Measurements from ENCODE around the gene ATRNL1. TPM values are rescaled to one million over a fixed set of nuclear protein-coding genes. Genes with fewer than 3 reads are reported as not detected.

Gene ATRNL1
- total RNA-seq, 4 donors from 2014 or later: 137 to 431 (median 202) TPM

- TF ChIP-seq POLR2A (IDR thresholded peaks at IDR 0.05) (no peak), CTCF (IDR thresholded peaks at IDR 0.05) (no peak)
- Histone ChIP-seq H3K27me3 (no peaks in the 10 kb centered on the region), H3K36me3 (no peaks in the 10 kb centered on the region), H3K27ac (no peak overlapping the region), H3K4me3 (no peak overlapping the region), H3K4me1 (no peaks in the 10 kb centered on the region), H3K9me3 (no peaks in the 10 kb centered on the region)
- no peak for DNase-seq
- intact Hi-C loops (cut with DNase I; ENCODE audit: low total_unique reads): no loop called here
These were observed 363.6 kb downstream of the ATRNL1 start for GRCh38 chr10:115456812-115457211.

- H3K36me3 ChIP-seq: no peaks in the 10 kb centered on the region
- intact Hi-C loops (cut with DNase I; ENCODE audit: low total_unique reads): no loop called here
- no peak for DNase-seq
- H3K4me1 ChIP-seq: no peaks in the 10 kb centered on the region
- H3K27me3 ChIP-seq: no peaks in the 10 kb centered on the region
- H3K4me3 ChIP-seq: no peak overlapping the region
- H3K27ac ChIP-seq: no peak overlapping the region
- no peak for TF ChIP-seq POLR2A (IDR thresholded peaks at IDR 0.05)
- no peak for TF ChIP-seq CTCF (IDR thresholded peaks at IDR 0.05)
- H3K9me3 ChIP-seq: no peaks in the 10 kb centered on the region
These were observed 390.1 kb downstream of the ATRNL1 start for GRCh38 chr10:115483294-115483693.

GRCh38 chr10:115491526-115492140, 398.5 kb downstream of the ATRNL1 start:
- intact Hi-C loops (cut with DNase I; ENCODE audit: low total_unique reads): no loop called here
- no peak overlapping the region for H3K4me3 ChIP-seq

GRCh38 chr10:115503546-115503945, 410.4 kb downstream of the ATRNL1 start:
- no peak for DNase-seq
- Histone ChIP-seq H3K9me3 (no peaks in the 10 kb centered on the region), H3K27me3 (no peaks in the 10 kb centered on the region), H3K27ac (no peak overlapping the region), H3K36me3 (no peaks in the 10 kb centered on the region), H3K4me1 (no peaks in the 10 kb centered on the region), H3K4me3 (no peak overlapping the region)
- TF ChIP-seq CTCF (IDR thresholded peaks at IDR 0.05) (no peak), POLR2A (IDR thresholded peaks at IDR 0.05) (no peak)
- intact Hi-C loops (cut with DNase I; ENCODE audit: low total_unique reads): no loop called here

More at GRCh38 chr10:115491526-115492140, 398.5 kb downstream of the ATRNL1 start:
- TF ChIP-seq CTCF (IDR thresholded peaks at IDR 0.05): no peak
- no peak for TF ChIP-seq POLR2A (IDR thresholded peaks at IDR 0.05)
- no peak for DNase-seq
- Histone ChIP-seq H3K27me3 (no peaks in the 10 kb centered on the region), H3K36me3 (no peaks in the 10 kb centered on the region), H3K27ac (no peak overlapping the region), H3K9me3 (no peaks in the 10 kb centered on the region), H3K4me1 (no peaks in the 10 kb centered on the region)

GRCh38 chr10:115514895-115515294, 421.7 kb downstream of the ATRNL1 start:
- Histone ChIP-seq H3K27me3 (no peaks in the 10 kb centered on the region), H3K27ac (no peak overlapping the region), H3K4me3 (no peak overlapping the region), H3K4me1 (no peaks in the 10 kb centered on the region), H3K9me3 (no peaks in the 10 kb centered on the region), H3K36me3 (no peaks in the 10 kb centered on the region)
- TF ChIP-seq POLR2A (IDR thresholded peaks at IDR 0.05): no peak
- no peak for TF ChIP-seq CTCF (IDR thresholded peaks at IDR 0.05)
- intact Hi-C loops (cut with DNase I; ENCODE audit: low total_unique reads): no loop called here
- no peak for DNase-seq
